ENCODE measurements around the gene AFAP1L2. TPM values are rescaled to one million over a fixed set of nuclear protein-coding genes. Genes with fewer than 3 reads are reported as not detected.

Gene AFAP1L2
- polyA plus RNA-seq, 1 donor from 2014 or later: 3.0 TPM

DNA sequence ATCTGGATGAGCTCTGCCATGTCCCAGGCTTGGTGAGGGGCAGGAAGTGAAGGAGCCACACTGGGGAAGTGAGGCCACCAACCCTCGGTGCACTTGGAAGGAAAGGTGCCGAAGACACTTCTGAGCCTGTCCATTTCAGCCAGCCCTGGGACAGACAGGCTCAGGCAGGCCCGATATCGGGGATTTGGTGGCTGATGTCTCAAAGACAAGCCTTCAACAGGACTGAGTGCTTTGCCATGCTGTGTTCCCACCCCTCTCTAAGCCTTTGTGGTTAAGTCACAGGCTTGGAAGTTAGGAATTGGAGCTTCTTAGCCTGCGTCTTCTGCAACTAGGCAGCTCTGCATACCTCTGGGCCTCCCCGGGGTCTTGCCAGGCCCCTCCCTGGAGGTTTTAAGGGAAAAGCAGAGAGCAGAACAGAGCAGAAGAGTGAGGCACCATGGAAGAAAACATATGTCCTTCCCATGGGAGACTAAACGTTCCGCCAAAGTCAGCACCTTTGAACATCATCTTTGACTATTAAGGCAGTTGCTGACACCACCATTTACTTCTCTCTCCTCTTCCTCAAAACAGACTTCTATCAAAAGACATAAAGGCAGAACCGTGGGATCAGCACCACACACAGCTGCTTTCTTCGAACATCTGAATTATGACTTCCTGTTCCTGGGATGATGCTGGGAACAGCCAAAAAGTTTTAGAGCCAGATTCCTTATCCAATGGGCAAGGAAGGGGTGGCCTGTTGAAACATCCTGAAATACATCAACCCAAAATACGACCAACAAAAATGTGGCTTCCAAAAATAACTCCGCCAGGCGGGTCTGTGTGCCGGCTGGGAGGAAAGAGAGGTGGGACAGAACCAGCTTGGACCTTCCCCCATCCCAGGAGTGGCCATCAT is 71.8 kb downstream of the AFAP1L2 start:
- H3K9me3 Mint-ChIP-seq: no peaks in the 10 kb centered on the region
- H3K27me3 Mint-ChIP-seq: peaks cover 10% of the 10 kb centered on the region
- H3K4me1 Mint-ChIP-seq: no peaks in the 10 kb centered on the region
- H3K27ac Mint-ChIP-seq: peak overlapping the region in 1 of 3 donors; percentile 14
- H3K4me3 Mint-ChIP-seq: no peak overlapping the region
- peaks cover 1% of the 10 kb centered on the region for H3K36me3 Mint-ChIP-seq

GRCh38 chr10:114329634-114330365 is 74.5 kb downstream of the AFAP1L2 start:
- Mint-ChIP-seq H3K4me3 (no peak overlapping the region), H3K9me3 (no peaks in the 10 kb centered on the region), H3K36me3 (peaks cover 1% of the 10 kb centered on the region), H3K4me1 (no peaks in the 10 kb centered on the region), H3K27ac (no peak overlapping the region), H3K27me3 (peaks cover 10% of the 10 kb centered on the region)

DNA sequence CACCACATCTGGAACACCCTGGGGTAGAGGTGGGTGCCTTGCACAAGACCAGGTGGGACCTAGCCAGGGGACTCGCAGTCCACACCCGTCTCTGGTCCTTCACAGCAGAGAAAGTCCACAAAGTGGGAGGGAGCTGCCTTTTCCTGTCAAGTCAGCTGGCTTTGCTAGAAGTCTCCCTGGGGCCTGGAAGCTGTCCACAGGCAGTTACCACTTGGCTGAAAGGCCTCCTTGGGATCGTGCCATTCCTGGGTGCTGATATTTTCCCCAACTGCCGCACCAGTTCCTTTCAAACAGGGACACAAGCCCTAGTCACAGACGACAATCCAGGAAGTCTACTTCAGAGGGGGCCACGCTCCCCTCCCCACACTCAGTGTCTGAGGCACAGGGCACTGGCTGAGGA is 75.4 kb downstream of the AFAP1L2 start:
- no peak overlapping the region for H3K27ac Mint-ChIP-seq
- no peaks in the 10 kb centered on the region for H3K4me1 Mint-ChIP-seq
- H3K36me3 Mint-ChIP-seq: peaks cover 1% of the 10 kb centered on the region
- no peak overlapping the region for H3K4me3 Mint-ChIP-seq
- H3K27me3 Mint-ChIP-seq: peaks cover 10% of the 10 kb centered on the region
- no peaks in the 10 kb centered on the region for H3K9me3 Mint-ChIP-seq

DNA sequence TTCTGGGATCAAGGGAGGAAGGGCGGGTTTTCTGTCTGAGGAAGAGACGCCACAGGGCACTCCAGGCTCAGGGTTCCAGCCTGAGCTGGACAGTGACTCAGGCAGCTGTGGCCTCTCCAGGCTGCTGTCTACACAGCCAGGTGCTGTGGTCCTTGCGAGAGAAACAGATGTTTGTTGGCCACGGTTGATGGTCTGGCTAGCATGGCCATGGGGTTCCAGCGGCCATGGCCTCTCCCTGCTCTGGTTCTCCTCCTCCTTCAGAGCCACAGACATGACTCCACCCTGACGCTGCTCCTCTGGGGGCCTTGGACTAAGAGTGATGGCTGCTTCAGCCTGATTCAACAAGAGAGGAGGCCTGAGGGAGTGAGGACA is 75.9 kb downstream of the AFAP1L2 start:
- Mint-ChIP-seq H3K27me3 (peaks cover 10% of the 10 kb centered on the region), H3K4me1 (no peaks in the 10 kb centered on the region)

GRCh38 chr10:114327537-114328440 is 76.5 kb downstream of the AFAP1L2 start:
- no peaks in the 10 kb centered on the region for H3K4me1 Mint-ChIP-seq
- peaks cover 1% of the 10 kb centered on the region for H3K36me3 Mint-ChIP-seq
- H3K9me3 Mint-ChIP-seq: no peaks in the 10 kb centered on the region
- peaks cover 4% of the 10 kb centered on the region for H3K27me3 Mint-ChIP-seq
- no peak overlapping the region for H3K4me3 Mint-ChIP-seq
- H3K27ac Mint-ChIP-seq: no peak overlapping the region

More for the DNA sequence above, 75.9 kb downstream of the AFAP1L2 start:
- H3K4me3 Mint-ChIP-seq: no peak overlapping the region
- H3K36me3 Mint-ChIP-seq: peaks cover 1% of the 10 kb centered on the region
- no peak overlapping the region for H3K27ac Mint-ChIP-seq
- no peaks in the 10 kb centered on the region for H3K9me3 Mint-ChIP-seq

- peaks cover 1% of the 10 kb centered on the region for H3K36me3 Mint-ChIP-seq
- H3K9me3 Mint-ChIP-seq: peaks cover 0 to 2% (median 1%) of the 10 kb centered on the region in 3 donors
- H3K4me3 Mint-ChIP-seq: no peak overlapping the region
- peaks cover 5% of the 10 kb centered on the region for H3K27me3 Mint-ChIP-seq
- H3K4me1 Mint-ChIP-seq: no peaks in the 10 kb centered on the region
- H3K27ac Mint-ChIP-seq: no peak overlapping the region
Measured at GRCh38 chr10:114326795-114327194, 77.5 kb downstream of the AFAP1L2 start.

DNA sequence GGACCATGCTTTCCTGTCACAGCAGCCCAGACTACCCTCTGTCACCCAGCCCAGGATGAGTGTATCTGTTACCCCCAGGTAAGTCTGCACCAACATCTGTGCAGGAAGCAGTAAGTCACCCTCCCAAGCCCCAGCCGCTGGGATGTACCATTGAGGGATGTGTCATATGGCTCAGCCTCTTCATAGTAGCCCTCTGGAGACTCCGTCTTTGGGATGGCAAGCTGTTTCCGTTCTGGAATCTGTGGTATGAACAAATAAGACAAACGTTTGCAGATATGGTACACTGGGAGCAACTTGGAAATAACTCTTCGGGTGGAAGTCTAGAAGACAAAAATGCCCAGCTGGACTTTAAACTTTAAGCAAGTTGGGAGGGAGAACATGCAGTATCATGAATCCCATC is 81.3 kb downstream of the AFAP1L2 start:
- H3K4me1 Mint-ChIP-seq: no peaks in the 10 kb centered on the region
- peaks cover 0 to 4% (median 1%) of the 10 kb centered on the region in 3 donors for H3K9me3 Mint-ChIP-seq
- H3K36me3 Mint-ChIP-seq: peaks cover 2% of the 10 kb centered on the region
- H3K27me3 Mint-ChIP-seq: peaks cover 2% of the 10 kb centered on the region
- no peak overlapping the region for H3K27ac Mint-ChIP-seq
- H3K4me3 Mint-ChIP-seq: no peak overlapping the region

DNA sequence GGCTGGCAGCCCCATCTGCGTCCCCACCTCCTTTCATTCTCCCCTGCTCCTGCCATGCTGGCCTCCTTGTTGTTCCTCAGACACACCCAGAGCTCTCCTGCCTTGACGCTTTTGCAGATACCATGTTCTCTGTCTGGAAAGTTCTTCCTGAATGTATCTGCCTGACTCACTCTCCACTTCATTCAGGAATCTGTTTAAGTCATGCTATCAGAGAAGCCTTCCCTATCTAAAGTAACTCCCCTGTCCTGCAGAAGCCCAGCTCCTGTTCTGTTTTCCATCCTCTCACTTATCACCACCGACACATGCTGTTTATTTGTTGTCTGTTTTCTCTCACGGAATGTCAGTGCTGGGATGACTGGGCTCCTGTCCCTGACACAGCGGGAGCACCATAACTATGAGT is 82.0 kb downstream of the AFAP1L2 start:
- no peak overlapping the region for H3K4me3 Mint-ChIP-seq
- H3K9me3 Mint-ChIP-seq: peaks cover 0 to 6% (median 1%) of the 10 kb centered on the region in 3 donors
- no peaks in the 10 kb centered on the region for H3K4me1 Mint-ChIP-seq
- peak overlapping the region in 1 of 3 donors; percentile 64 for H3K27ac Mint-ChIP-seq
- H3K36me3 Mint-ChIP-seq: peaks cover 2% of the 10 kb centered on the region
- peaks cover 2% of the 10 kb centered on the region for H3K27me3 Mint-ChIP-seq

DNA sequence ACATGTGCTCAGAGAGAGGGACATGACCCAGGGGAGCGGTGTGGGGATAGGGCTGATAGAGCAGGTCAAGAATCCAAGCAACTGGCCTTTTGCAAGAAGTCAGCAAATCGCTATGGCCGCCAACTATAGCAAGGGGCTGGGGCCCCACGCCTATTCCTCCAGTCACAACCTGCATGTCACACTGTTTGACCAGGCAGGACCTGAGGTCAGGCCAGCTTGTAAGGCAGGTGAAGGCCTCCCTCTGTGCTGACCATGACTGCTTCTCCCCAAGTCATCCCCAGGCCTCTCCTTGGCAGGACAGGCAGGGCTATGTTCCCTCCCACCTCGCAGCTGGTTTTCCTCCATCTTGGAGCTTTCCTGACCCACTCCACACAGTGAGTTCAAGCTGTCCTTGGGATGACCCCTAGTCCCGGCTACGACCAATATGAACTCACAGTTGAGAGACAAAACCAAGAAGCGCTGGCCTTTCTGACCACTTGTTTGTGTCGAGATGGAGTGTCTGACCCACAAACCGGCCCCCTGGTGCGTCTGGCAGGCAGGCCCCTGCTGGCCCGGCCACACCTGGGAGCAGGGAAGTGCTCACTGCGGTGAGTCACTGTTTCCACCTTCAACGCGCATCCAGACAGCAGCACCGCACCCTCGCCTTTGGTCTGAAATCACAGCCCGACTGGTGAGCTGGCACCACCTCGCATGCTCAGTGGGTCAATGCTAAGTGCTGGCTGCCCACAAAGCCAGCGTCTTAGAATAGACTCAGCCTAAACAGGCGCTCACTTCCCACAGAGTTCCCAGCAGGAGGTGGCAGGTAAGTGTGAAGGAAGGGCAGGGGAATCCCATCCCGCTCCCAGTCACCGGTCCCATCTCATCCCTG is 83.8 kb downstream of the AFAP1L2 start:
- H3K27ac Mint-ChIP-seq: no peak overlapping the region
- peaks cover 3% of the 10 kb centered on the region for H3K36me3 Mint-ChIP-seq
- H3K9me3 Mint-ChIP-seq: peaks cover 0 to 6% (median 1%) of the 10 kb centered on the region in 3 donors
- peaks cover 2% of the 10 kb centered on the region for H3K27me3 Mint-ChIP-seq
- no peaks in the 10 kb centered on the region for H3K4me1 Mint-ChIP-seq
- no peak overlapping the region for H3K4me3 Mint-ChIP-seq

GRCh38 chr10:114319406-114320248 is 84.7 kb downstream of the AFAP1L2 start:
- H3K4me1 Mint-ChIP-seq: no peaks in the 10 kb centered on the region
- peaks cover 2% of the 10 kb centered on the region for H3K27me3 Mint-ChIP-seq
- H3K9me3 Mint-ChIP-seq: peaks cover 0 to 6% (median 1%) of the 10 kb centered on the region in 3 donors
- H3K4me3 Mint-ChIP-seq: peak overlapping the region in 1 of 4 donors; percentile 54
- peak overlapping the region in 1 of 3 donors; percentile 57 for H3K27ac Mint-ChIP-seq
- H3K36me3 Mint-ChIP-seq: peaks cover 3% of the 10 kb centered on the region

- no peaks in the 10 kb centered on the region for H3K27me3 Mint-ChIP-seq
- H3K4me1 Mint-ChIP-seq: no peaks in the 10 kb centered on the region
- no peak overlapping the region for H3K27ac Mint-ChIP-seq
- no peak overlapping the region for H3K4me3 Mint-ChIP-seq
- peaks cover 0 to 4% (median 0%) of the 10 kb centered on the region in 3 donors for H3K9me3 Mint-ChIP-seq
- H3K36me3 Mint-ChIP-seq: peaks cover 5% of the 10 kb centered on the region
Measured at GRCh38 chr10:114316744-114317143, 87.6 kb downstream of the AFAP1L2 start.

- peaks cover 5% of the 10 kb centered on the region for H3K36me3 Mint-ChIP-seq
- no peak overlapping the region for H3K27ac Mint-ChIP-seq
- H3K9me3 Mint-ChIP-seq: peaks cover 0 to 4% (median 0%) of the 10 kb centered on the region in 3 donors
- H3K4me1 Mint-ChIP-seq: no peaks in the 10 kb centered on the region
- H3K4me3 Mint-ChIP-seq: no peak overlapping the region
- no peaks in the 10 kb centered on the region for H3K27me3 Mint-ChIP-seq
Measured at GRCh38 chr10:114315566-114316420, 88.5 kb downstream of the AFAP1L2 start.
